H7 (cell line): ENCODE measurements around the gene ABL1. TPM values are rescaled to one million over a fixed set of nuclear protein-coding genes. Genes with fewer than 3 reads are reported as not detected.
"Not testable (repeated sequence)": the region's sequence is repeated elsewhere in the genome, so short reads cannot be mapped to it uniquely, and the experiment has no call there.

Experiments used
- DNase-seq: peaks from one replicate; pipeline ENCODE4 v3.0.0; 2012
- H3K27me3 ChIP-seq: 2 replicates; pipeline ENCODE4 v1.6.0; 2011; ENCODE audit warnings: mild to moderate bottlenecking, low read length; ENCODE audit not compliant: control insufficient read depth, insufficient read depth
- H3K36me3 ChIP-seq: replicated peaks from 2 replicates; pipeline ENCODE4 v1.5.1; 2011; ENCODE audit warnings: low read length; ENCODE audit not compliant: control insufficient read depth, insufficient read depth
- H3K4me3 ChIP-seq: 2 replicates; pipeline ENCODE4 v1.5.1; 2011; ENCODE audit warnings: low read depth, mild to moderate bottlenecking, control low read depth, low read length, moderate library complexity; ENCODE audit not compliant: insufficient read depth
- total RNA-seq: library from RNA; depleted of rRNA; stranded (reverse); fragments of >200 nt; shearing (Covaris generic); gene quantifications from 2 replicates; pipeline ENCODE4 v1.2.3, GENCODE V29; 2014; rRNA removed

Gene ABL1
- total RNA-seq = 57.6 and 61.5 TPM in 2 replicates

DNA sequence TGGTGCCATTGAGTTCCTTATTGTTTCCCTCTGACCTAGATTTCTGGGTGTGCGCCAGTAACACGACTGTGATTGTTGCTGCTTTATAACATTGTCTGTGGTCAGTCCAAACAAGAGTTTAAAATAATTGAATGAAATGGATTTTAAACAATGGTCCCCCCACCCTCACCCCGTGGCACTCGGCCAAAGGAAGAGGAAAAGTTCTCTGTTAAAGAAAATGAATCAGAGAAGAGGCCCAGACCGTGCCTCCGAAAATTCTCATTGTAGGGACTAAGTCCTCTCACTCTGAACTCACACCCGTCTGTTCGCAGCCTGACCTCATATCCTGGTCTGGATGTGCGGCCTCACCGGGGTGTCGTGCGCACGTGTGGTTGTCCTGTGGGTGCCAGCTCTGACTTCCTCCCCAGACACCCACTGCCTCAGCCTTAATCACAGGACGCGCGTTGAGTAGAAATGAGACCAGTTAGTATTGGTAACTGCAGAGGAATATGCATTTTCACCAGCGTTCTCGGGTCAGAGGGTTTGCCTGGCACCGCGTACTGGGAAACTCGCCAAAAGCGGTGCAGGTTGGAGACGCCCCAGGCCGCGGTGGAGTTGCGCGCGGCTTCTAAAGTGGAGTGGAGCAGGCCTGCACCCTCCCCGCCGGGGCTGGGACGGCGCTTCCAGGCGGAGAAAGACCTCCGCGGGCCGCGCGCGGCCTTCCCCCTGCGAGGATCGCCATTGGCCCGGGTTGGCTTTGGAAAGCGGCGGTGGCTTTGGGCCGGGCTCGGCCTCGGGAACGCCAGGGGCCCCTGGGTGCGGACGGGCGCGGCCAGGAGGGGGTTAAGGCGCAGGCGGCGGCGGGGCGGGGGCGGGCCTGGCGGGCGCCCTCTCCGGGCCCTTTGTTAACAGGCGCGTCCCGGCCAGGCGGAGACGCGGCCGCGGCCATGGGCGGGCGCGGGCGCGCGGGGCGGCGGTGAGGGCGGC is at the start of gene ABL1:
Gene ABL1, plus strand, starts transcription at position 884 of the 966 bp plus-strand sequence. CDS start 193 bp downstream, outside the sequence.
- H3K27me3 ChIP-seq = no peaks in the 10 kb centered on the region
- H3K36me3 ChIP-seq = no peaks in the 10 kb centered on the region
- peak; percentile 92 for DNase-seq
- peak within 1 kb of the TSS; percentile 76 for H3K4me3 ChIP-seq

DNA sequence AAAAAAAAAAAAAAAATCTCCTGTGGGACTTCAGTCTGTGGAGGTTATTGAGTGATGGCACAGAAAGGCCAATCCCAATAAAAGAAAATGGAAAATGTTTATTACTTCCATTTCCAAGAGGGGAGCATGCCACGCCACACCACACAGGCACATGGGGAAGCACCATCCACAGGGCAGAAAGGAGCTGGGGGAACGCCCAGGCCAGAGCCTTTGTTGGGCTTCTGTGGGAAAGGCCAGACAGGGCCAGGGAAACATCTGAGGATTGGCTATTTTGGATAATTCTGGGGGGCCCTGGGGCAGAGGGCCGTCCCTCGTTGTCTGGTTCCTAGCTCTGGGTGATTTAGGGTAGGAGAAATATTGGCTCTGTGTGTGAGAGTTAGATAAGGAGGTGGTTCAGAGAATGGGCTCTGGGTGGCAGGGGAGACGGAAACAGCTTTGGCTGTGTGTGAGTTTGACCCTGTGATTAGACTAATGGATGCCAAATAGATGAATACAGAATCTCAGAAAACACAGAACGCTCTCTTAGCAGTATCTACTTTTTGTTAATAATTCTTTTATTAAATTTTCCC is 49.0 kb upstream of the ABL1 start:
- no peak for DNase-seq
- Histone ChIP-seq H3K27me3 (no peaks in the 10 kb centered on the region), H3K36me3 (no peaks in the 10 kb centered on the region), H3K4me3 (no peak overlapping the region)

DNA sequence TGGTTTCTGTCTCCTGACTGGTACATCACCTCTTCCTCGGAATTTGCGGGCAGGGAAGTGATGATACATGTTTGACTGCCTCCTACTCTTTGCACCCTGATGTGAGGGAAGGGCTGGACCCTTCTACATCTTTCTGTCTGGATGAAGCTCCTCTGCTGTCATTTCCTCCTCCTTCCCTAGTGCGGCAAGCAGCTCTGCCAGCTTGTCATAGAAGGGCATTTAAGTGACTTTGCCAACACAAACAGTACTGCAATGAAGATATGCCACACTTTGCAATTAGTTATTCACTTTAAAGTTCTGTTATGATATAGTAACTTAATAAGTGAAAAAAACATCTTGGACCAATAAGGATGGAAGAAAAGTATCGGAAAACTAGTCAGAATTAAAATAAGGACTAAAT is 48.5 kb upstream of the ABL1 start:
- H3K4me3 ChIP-seq = no peak overlapping the region
- DNase-seq = no peak
- H3K36me3 ChIP-seq = no peaks in the 10 kb centered on the region
- H3K27me3 ChIP-seq = no peaks in the 10 kb centered on the region

DNA sequence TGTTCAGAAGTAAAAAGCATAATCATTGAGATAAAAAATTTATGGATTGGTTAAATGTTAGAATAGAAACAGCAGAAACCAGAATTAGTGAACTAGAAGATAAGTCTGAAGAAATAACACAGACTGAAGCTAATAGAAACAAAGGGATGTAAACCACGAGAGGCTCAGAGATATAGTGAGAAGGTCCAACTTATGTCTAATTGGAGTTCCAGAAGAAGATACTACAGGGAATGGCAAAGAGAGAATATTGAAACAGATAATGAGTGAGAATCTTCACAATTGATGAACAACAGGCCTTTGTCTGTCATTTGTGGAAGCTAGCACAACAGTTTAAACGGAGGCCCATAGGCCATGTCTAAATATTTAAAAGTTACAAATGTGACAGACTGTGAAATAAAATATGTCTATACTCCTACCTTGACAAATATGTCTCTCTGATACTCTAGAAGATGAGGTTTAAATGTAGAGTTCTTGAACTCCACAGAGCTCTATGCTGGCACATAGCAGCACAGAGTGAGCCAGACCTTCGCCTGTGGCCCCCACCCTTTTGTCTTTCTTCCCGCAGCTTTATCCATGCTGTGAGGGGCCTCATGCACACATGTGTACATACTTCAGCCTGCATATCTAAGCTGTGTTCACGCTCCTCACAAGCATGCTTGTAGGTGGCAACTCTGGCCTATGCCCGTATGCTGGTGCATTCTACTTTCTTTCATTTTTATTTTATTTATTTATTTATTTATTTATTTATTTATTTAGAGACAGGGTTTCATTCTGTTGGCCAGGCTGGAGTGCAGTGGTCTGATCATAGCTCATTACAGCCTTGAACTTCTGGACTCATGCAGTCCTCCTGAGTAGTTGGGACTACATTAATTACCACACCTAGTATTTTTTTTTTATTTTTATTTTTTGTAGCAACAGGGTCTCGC is 45.0 kb upstream of the ABL1 start:
- no peak for DNase-seq

DNA sequence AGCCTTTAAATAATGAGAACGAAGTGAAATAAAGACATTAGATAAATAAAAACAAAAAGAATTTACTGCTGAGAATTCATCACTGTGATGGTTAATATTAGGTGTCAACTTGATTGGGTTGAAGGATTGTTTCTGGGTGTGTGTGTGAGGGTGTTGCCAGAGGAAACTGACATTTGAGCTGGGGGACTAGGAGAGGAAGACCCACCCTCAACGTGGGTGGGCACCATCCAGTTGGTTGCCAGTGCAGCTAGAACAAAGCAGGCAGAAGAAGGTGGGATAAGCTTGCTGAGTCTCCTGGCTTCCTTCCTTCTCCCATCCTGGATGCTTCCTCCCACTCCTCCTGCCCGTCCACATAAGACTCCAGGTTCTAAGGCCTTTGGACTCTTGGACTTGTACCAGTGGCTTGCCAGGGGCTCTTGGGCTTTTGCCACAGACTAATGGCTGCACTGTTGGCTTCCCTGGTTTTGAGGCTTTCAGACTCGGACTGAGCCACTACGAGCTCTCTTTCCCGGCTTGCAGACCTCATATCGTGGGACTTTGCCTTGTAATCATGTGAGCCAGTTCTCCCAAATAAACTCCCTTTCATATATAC is 43.7 kb upstream of the ABL1 start:
- H3K36me3 ChIP-seq = no peaks in the 10 kb centered on the region
- H3K27me3 ChIP-seq = no peaks in the 10 kb centered on the region
- no peak overlapping the region for H3K4me3 ChIP-seq
- no peak for DNase-seq

More for the DNA sequence above, 45.0 kb upstream of the ABL1 start:
- H3K4me3 ChIP-seq = no peak overlapping the region
- H3K27me3 ChIP-seq = no peaks in the 10 kb centered on the region
- H3K36me3 ChIP-seq = no peaks in the 10 kb centered on the region

DNA sequence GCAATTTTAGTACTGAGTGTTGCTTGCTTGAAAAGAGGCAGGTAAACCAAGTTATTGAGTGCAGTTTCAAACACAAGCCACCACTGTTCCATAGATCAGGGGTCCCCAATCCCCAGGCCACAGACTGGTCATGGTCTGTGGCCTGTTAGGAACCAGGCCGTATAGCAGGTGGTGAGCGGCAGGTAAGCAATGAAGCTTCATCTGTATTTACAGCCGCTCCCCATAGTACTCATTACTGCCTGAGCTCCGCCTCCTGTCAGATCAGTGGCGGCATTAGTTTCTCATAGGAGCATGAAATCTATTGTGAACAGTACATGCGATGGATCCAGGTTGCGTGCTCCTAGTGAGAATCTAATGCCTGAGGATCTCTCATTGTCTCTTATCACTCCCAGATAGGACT is 41.5 kb upstream of the ABL1 start:
- Histone ChIP-seq H3K4me3 (no peak overlapping the region), H3K36me3 (no peaks in the 10 kb centered on the region), H3K27me3 (no peaks in the 10 kb centered on the region)
- DNase-seq = no peak

DNA sequence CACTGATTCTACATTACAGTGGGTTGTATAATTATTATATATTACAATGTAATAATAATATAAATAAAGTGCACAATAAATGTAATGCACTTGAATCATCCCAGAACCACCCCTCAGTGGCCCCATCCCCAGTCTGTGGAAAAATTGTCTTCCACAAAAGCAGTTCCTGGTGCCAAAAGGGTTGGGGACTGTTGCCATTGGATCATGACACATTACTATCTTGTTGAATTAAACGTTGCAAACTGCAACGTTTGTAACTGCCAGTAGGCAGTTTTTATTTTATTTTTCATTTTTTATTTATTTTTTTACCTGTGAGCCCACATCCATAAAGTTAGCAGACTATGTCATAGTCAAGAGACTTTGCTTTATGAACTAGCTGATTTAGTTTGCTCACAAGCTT is 41.0 kb upstream of the ABL1 start:
- H3K4me3 ChIP-seq, DNase-seq, H3K36me3 ChIP-seq, H3K27me3 ChIP-seq: not testable (repeated sequence)

DNA sequence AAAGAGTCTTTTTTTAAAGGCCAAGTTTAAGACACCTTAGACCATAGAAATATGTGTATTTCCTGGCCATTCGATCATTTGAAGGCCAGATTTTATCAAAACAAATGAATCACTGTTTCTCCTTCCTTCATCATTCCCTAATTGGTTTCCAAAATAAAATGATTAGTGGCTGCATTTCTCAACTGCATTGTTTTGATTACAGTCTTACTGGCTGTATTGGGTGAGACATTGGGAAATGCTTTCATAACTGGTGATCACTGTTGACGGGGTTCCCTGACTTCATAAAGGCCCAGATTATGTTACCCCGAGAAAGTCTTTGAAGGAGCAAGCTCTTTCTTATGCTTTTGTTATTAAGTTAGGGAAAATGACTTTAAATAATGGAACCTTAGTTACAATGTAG is 40.6 kb upstream of the ABL1 start:
- not testable (repeated sequence) for H3K36me3 ChIP-seq, DNase-seq, H3K4me3 ChIP-seq, H3K27me3 ChIP-seq

DNA sequence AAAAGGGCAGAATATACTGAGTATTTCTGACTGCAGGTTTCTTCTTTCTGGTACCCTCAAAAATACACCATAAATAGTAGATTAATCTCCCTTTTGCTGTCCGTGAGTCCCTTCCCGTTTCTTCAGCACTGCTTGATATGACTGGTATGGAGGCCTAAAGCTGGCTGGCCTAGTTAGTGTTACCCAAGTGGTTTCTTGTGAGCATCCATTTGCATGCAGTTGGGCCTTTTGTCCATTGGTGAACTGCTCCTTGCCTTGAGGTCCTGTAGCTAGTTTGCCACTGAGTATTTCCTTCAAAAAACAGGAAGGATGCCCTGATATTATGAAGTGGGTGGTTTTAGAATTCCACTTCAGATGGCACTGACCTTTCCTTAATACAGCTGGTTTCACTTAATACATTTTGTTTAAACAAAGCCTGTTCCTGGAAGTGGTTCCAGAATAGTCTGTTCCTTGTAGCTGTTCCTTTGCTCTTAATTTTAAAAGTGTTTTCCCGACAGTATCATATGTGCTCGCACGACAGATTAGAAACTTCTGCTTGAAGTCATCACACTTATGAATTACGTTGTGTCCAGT is 40.0 kb upstream of the ABL1 start:
- no peak for DNase-seq
- Histone ChIP-seq H3K36me3 (no peaks in the 10 kb centered on the region), H3K4me3 (no peak overlapping the region), H3K27me3 (no peaks in the 10 kb centered on the region)

DNA sequence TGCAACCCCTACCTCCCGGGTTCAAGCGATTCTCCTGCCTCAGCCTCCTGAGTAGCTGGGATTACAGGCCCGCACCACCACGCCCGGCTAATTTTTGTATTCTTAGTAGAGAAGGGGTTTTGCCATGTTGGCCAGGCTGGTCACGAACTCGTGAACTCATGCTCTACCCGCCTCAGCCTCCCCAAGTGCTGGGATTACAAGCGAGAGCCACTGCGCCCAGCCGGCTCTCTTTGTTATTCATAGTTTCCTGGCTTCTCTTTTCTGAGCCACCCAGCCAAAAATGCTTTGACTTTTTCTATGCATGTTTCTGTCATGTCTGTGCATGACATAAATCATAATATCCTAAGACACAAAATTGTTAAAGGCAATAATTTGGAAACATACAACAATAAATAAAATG is 31.9 kb upstream of the ABL1 start:
- not testable (repeated sequence) for H3K27me3 ChIP-seq, H3K4me3 ChIP-seq, DNase-seq, H3K36me3 ChIP-seq

DNA sequence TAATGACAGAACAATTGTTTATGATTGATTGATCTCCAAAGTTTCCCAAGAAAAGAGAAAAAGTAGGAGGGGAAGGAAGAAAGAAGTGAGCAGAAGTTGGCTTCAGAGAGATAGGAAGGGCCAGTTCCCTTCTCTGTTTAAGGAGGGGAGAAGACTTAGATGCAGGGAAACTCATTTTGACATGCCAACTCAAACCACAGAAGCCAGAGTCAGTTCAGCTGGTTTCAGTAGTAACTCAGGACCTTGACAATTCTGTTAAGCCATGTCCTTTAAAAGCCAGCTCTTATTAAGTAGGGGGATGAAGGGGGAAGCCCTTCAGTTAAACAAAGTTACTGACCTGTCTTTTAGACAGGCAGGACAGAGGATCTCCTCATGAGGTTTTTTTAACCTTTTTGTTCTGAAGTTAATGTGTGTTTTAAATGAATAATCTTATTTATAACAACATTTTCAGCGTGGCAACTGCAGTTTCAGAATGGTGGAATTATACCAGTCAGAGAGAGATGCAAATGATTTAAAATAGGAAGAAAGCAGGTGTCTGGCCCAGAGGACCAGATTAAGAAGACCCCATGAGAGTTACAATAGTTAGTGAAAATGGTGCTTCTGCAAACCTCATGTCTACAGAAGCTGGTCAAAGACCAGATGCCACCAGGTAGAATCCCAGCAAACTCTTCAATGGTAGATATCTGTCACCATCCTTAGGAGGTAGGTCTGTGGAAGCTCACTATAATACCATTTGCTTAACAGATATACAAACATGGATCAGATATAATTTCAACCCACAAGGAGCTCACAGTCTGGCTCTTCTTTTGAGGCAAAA is 29.3 kb upstream of the ABL1 start:
- H3K27me3 ChIP-seq = no peaks in the 10 kb centered on the region
- DNase-seq = no peak
- H3K4me3 ChIP-seq = no peak overlapping the region
- no peaks in the 10 kb centered on the region; the same call in 1 of the 2 replicates for H3K36me3 ChIP-seq

DNA sequence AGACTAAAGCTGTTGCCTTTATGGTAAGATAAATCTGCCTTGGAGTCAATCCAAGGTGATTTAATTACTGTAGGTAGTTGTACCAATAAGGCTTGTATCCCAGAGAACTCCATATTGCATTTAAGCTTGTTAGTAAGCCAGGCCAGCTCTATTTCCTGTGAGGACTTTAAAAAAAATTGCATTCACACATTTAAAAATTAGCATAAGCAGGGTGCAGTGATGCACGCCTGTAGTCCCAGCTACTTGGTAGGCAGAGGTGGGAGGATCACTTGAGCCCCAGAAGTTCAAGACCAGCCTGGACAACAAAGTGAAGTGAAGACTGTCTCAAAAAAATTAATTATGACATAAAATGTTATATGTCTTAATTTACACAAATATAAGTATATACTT is 28.7 kb upstream of the ABL1 start:
- Histone ChIP-seq H3K27me3 (no peaks in the 10 kb centered on the region), H3K4me3 (no peak overlapping the region), H3K36me3 (no peaks in the 10 kb centered on the region; the same call in 1 of the 2 replicates)
- DNase-seq = no peak

DNA sequence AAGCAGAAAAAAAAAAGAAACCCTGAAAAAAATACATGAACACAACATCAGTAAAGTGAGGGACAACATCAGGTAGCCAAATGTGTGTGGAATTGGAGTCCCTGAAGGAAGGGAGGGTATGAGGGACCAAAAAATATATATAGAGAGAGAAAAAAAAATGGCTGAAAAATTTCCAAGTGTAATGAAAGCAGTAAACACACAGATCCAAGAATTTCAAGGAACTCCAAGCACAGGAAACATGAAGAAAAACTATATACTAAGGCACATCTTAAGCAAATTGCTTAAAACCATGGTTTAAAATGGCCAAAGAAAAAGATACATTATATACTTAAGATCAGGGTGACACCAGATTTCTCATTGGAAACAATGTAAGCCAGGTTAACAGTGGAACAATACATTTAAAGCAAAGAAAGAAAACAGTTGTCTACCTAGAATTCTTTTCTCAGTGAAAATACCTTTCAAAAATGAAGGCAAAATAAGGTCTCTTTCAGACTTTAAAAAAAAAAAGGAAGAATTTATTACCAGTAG is 24.4 kb upstream of the ABL1 start:
- H3K36me3 ChIP-seq = no peaks in the 10 kb centered on the region
- H3K27me3 ChIP-seq = no peaks in the 10 kb centered on the region
- H3K4me3 ChIP-seq = no peak overlapping the region
- no peak for DNase-seq
